Smooth muscle cell (in vitro differentiated cells): Measurements from ENCODE around the gene LRIG2. TPM values are rescaled to one million over a fixed set of nuclear protein-coding genes. Genes with fewer than 3 reads are reported as not detected.

ENCODE experiments used
- DNase-seq: peaks from one replicate; lab custom pipeline; 2025; ENCODE audit not compliant: unreplicated experiment; lab: John Stamatoyannopoulos, UW
- H2AFZ ChIP-seq: fragments of 200-600 bp; sonication (generic); 2 replicates; pipeline ENCODE4 v1.6.0; 2016; ENCODE audit warnings: antibody characterized with exemption, low read depth, mild to moderate bottlenecking
- H3F3A ChIP-seq: fragments of 200-600 bp; sonication (generic); 2 replicates; pipeline ENCODE4 v1.6.0; 2017; ENCODE audit warnings: antibody characterized with exemption, low read depth
- H3K27ac ChIP-seq: fragments of 200-600 bp; sonication (generic); 2 replicates; pipeline ENCODE4 v1.5.1; 2016; ENCODE audit warnings: low read depth, mild to moderate bottlenecking
- H3K27me3 ChIP-seq: fragments of 200-600 bp; sonication (generic); 2 replicates; pipeline ENCODE4 v1.6.1; 2016; ENCODE audit warnings: low read depth, mild to moderate bottlenecking
- H3K36me3 ChIP-seq: fragments of 200-600 bp; sonication (generic); 2 replicates; pipeline ENCODE4 v1.5.1; 2016; ENCODE audit warnings: low read depth
- H3K4me1 ChIP-seq: fragments of 200-600 bp; sonication (generic); 2 replicates; pipeline ENCODE4 v1.5.1; 2016; ENCODE audit warnings: low read depth
- H3K4me2 ChIP-seq: fragments of 200-600 bp; sonication (generic); 2 replicates; pipeline ENCODE4 v1.6.0; 2016; ENCODE audit warnings: mild to moderate bottlenecking
- H3K4me3 ChIP-seq: fragments of 200-600 bp; sonication (generic); 2 replicates; pipeline ENCODE4 v1.5.1; 2016; ENCODE audit warnings: mild to moderate bottlenecking
- H3K79me2 ChIP-seq: fragments of 200-600 bp; sonication (generic); 2 replicates; pipeline ENCODE4 v1.6.0; 2016; ENCODE audit warnings: low read depth, mild to moderate bottlenecking
- H3K9ac ChIP-seq: fragments of 200-600 bp; sonication (generic); 2 replicates; pipeline ENCODE4 v1.6.0; 2016; ENCODE audit warnings: low read depth
- H3K9me3 ChIP-seq: fragments of 200-600 bp; sonication (generic); replicated peaks from 2 replicates; pipeline ENCODE4 v1.5.1; 2016; ENCODE audit warnings: low read depth
- H4K20me1 ChIP-seq: fragments of 200-600 bp; sonication (generic); 2 replicates; pipeline ENCODE4 v1.6.0; 2016; ENCODE audit warnings: low read depth
- CTCF ChIP-seq: fragments of 200-600 bp; sonication (generic); IDR thresholded peaks from 2 replicates; pipeline ENCODE4 v1.5.1; 2017; ENCODE audit warnings: borderline replicate concordance, mild to moderate bottlenecking, antibody characterized with exemption; ENCODE audit not compliant: insufficient read depth, poor library complexity, severe bottlenecking
- WGBS: methylation state at CpG from one replicate; pipeline ENCODE4 v1.1.7; 2016; ENCODE audit warnings: low lambda C conversion rate; 5-methylcytosine and 5-hydroxymethylcytosine counted together
- polyA plus RNA-seq: library from polyadenylated mRNA; unstranded; fragments of >200 nt; fragmentation: Nextera tagmentation; extraction: Ambion mirVana; gene quantifications from 2 replicates; pipeline ENCODE4 v1.2.1, GENCODE V29; 2016
- total RNA-seq: library from RNA; depleted of rRNA; stranded (reverse); fragments of >200 nt; gene quantifications from 2 replicates; pipeline ENCODE4 v1.2.3, GENCODE V29; 2014

The LRIG2 gene
- total and polyA plus RNA-seq, 2 experiments from 2014 or later = 4.2 to 10.6 TPM

- Histone ChIP-seq H3K4me2 (peak overlapping the region; percentile 15), H2AFZ (no peak overlapping the region), H3K27ac (peak overlapping the region; percentile 67), H3F3A (peaks cover 10% of the 10 kb centered on the region), H3K36me3 (peaks cover 6% of the 10 kb centered on the region), H3K9me3 (no peaks in the 10 kb centered on the region), H3K4me1 (no peaks in the 10 kb centered on the region), H3K79me2 (no peaks in the 10 kb centered on the region), H4K20me1 (no peaks in the 10 kb centered on the region), H3K4me3 (no peak overlapping the region), H3K27me3 (no peaks in the 10 kb centered on the region), H3K9ac (no peak overlapping the region)
- no peak for DNase-seq
- WGBS = 56% methylated on average over 1 of the region's 1 CpG
- no peak for TF ChIP-seq CTCF
These were observed 51.4 kb downstream of the LRIG2 start for GRCh38 chr1:113124366-113124765.

GRCh38 chr1:113125517-113125916, 52.5 kb downstream of the LRIG2 start:
- H3K9ac ChIP-seq = no peak overlapping the region
- no peak overlapping the region for H3K4me2 ChIP-seq
- H2AFZ ChIP-seq = no peak overlapping the region
- H3K4me3 ChIP-seq = no peak overlapping the region
- no peaks in the 10 kb centered on the region for H3K27me3 ChIP-seq
- no peaks in the 10 kb centered on the region for H3K36me3 ChIP-seq
- H3K4me1 ChIP-seq = no peaks in the 10 kb centered on the region
- peaks cover 10% of the 10 kb centered on the region for H3F3A ChIP-seq
- no peaks in the 10 kb centered on the region for H3K9me3 ChIP-seq
- H4K20me1 ChIP-seq = no peaks in the 10 kb centered on the region
- 99% methylated on average over 3 of the region's 3 CpGs for WGBS
- TF ChIP-seq CTCF = no peak
- H3K27ac ChIP-seq = no peak overlapping the region
- H3K79me2 ChIP-seq = no peaks in the 10 kb centered on the region
- no peak for DNase-seq

GRCh38 chr1:113126207-113126606, 53.2 kb downstream of the LRIG2 start:
- 98% methylated on average over 2 of the region's 2 CpGs for WGBS
- H3K27me3 ChIP-seq = no peaks in the 10 kb centered on the region
- no peak overlapping the region for H3K4me3 ChIP-seq
- H3K36me3 ChIP-seq = no peaks in the 10 kb centered on the region
- no peak overlapping the region for H3K9ac ChIP-seq
- no peaks in the 10 kb centered on the region for H3K79me2 ChIP-seq
- H3K27ac ChIP-seq = no peak overlapping the region
- DNase-seq = no peak
- TF ChIP-seq CTCF = no peak
- peaks cover 10% of the 10 kb centered on the region for H3F3A ChIP-seq
- H3K9me3 ChIP-seq = no peaks in the 10 kb centered on the region
- H3K4me1 ChIP-seq = no peaks in the 10 kb centered on the region
- no peak overlapping the region for H2AFZ ChIP-seq
- H3K4me2 ChIP-seq = no peak overlapping the region
- no peaks in the 10 kb centered on the region for H4K20me1 ChIP-seq

GRCh38 chr1:113128116-113128515, 55.1 kb downstream of the LRIG2 start:
- DNase-seq = no peak
- no peaks in the 10 kb centered on the region for H4K20me1 ChIP-seq
- H3K27me3 ChIP-seq = no peaks in the 10 kb centered on the region
- no peak overlapping the region for H3K4me3 ChIP-seq
- H3K4me2 ChIP-seq = no peak overlapping the region
- H3K27ac ChIP-seq = no peak overlapping the region
- H3F3A ChIP-seq = peaks cover 5% of the 10 kb centered on the region
- no peaks in the 10 kb centered on the region for H3K9me3 ChIP-seq
- H2AFZ ChIP-seq = no peak overlapping the region
- TF ChIP-seq CTCF = no peak
- no peak overlapping the region for H3K9ac ChIP-seq
- H3K36me3 ChIP-seq = no peaks in the 10 kb centered on the region
- WGBS = 69% methylated on average over 2 of the region's 2 CpGs
- H3K79me2 ChIP-seq = no peaks in the 10 kb centered on the region
- H3K4me1 ChIP-seq = no peaks in the 10 kb centered on the region
